Subcutaneous adipose tissue (tissue), 4 donors: ENCODE results near the gene NTM. TPM values are rescaled to one million over a fixed set of nuclear protein-coding genes. Genes with fewer than 3 reads are reported as not detected.

ENCODE experiments used
- CTCF ChIP-seq: fragments of 450-650 bp; IDR thresholded peaks from one replicate; pipeline ENCODE4 v1.5.1; 2016; ENCODE audit warnings: low read depth, mild to moderate bottlenecking, control low read depth, antibody characterized with exemption, moderate library complexity
- total RNA-seq, 4 donors: library from RNA; depleted of rRNA; stranded (reverse); fragments of >200 nt; gene quantifications; one replicate each; pipeline ENCODE4 v1.1.0, GENCODE V29; 2016

The NTM gene
- total RNA-seq, 4 donors from 2014 or later = 1.5 to 5.7 (median 1.7) TPM

GRCh38 chr11:131537748-131538147 is 167.3 kb downstream of the NTM start:
- TF ChIP-seq CTCF = no peak

GRCh38 chr11:131538322-131538721 is 167.9 kb downstream of the NTM start:
- TF ChIP-seq CTCF = no peak

- TF ChIP-seq CTCF = no peak
These were observed 170.3 kb downstream of the NTM start for GRCh38 chr11:131540676-131541075.

- TF ChIP-seq CTCF = no peak
These were observed 173.1 kb downstream of the NTM start for GRCh38 chr11:131543389-131544025.

- TF ChIP-seq CTCF = no peak
These were observed 174.2 kb downstream of the NTM start for GRCh38 chr11:131544591-131544990.

- TF ChIP-seq CTCF = no peak
These were observed 175.9 kb downstream of the NTM start for GRCh38 chr11:131546218-131546895.

- TF ChIP-seq CTCF = no peak
These were observed 178.7 kb downstream of the NTM start for GRCh38 chr11:131549099-131549498.
